Prostate gland (tissue), 2 donors: ENCODE results near the gene ARIH1.

ENCODE experiments used
- CTCF ChIP-seq, 4 experiments: fragments of 200-600 bp in 2 of 4; fragments of 450-650 bp in 2 of 4; sonication (generic) in 2 of 4; IDR thresholded peaks; 1 replicate in 3 of 4; 2 replicates in 1 of 4; pipeline ENCODE4 v1.5.1; 2016 to 2019; ENCODE audit warnings: antibody characterized with exemption in 4 of 4, mild to moderate bottlenecking in 2 of 4, moderate library complexity in 2 of 4
- POLR2A ChIP-seq: fragments of 450-650 bp; IDR thresholded peaks from one replicate; pipeline ENCODE4 v1.6.1; 2016; ENCODE audit warnings: antibody characterized with exemption, mild to moderate bottlenecking

DNA sequence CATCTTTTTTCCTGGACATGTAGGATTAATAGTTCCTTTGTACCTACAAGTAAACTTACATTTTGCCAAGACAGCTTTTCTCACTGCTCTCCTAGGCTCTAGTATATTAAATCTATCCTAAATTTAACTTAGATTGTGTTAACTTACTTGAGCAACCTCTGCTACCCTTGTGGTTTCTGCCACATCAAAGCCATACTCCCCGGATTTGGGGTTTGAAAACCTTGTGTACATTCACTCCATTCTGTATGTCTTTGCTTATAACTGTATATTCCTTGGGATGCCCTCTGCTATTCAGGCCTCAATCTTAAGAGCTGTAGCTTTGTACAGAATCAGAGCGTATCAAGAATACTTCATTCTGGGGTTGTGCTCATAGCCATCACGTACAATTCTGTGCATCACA lies 60.4 kb downstream of the ARIH1 start:
- TF ChIP-seq CTCF (IDR thresholded peaks at IDR 0.05) (no peak), POLR2A (no peak)
